GM21825 (cell line): Measurements from ENCODE around the gene SLC1A3.

Experiments
- ATAC-seq: cut with Tn5 transposase; IDR thresholded peaks from one replicate; pipeline ENCODE4 v1.9.1; 2021; ENCODE audit warnings: mild to moderate bottlenecking, moderate library complexity; ENCODE audit not compliant: unreplicated experiment

SLC1A3 gene

GRCh38 chr5:36710039-36710438 is 103.6 kb downstream of the SLC1A3 start:
- no peak for ATAC-seq

- ATAC-seq, result no peak
Measured at GRCh38 chr5:36712706-36713105, 106.3 kb downstream of the SLC1A3 start.

- ATAC-seq, result no peak
Measured at GRCh38 chr5:36713541-36713940, 107.1 kb downstream of the SLC1A3 start.

- ATAC-seq, result no peak
Measured at GRCh38 chr5:36717131-36717695, 110.8 kb downstream of the SLC1A3 start.

GRCh38 chr5:36719282-36719681 is 112.9 kb downstream of the SLC1A3 start:
- no peak for ATAC-seq

- ATAC-seq, result no peak
Measured at GRCh38 chr5:36720688-36721087, 114.3 kb downstream of the SLC1A3 start.

- no peak for ATAC-seq
Measured at GRCh38 chr5:36721664-36722235, 115.3 kb downstream of the SLC1A3 start.

GRCh38 chr5:36722900-36723299 is 116.5 kb downstream of the SLC1A3 start:
- ATAC-seq, result peak; percentile 26

GRCh38 chr5:36723912-36724311 is 117.5 kb downstream of the SLC1A3 start:
- ATAC-seq, result peak; percentile 49

- peak; percentile 71 for ATAC-seq
Measured at GRCh38 chr5:36724467-36725332, 118.3 kb downstream of the SLC1A3 start.

GRCh38 chr5:36726317-36726716 is 119.9 kb downstream of the SLC1A3 start:
- no peak for ATAC-seq

- no peak for ATAC-seq
Measured at GRCh38 chr5:36726767-36727166, 120.4 kb downstream of the SLC1A3 start.

GRCh38 chr5:36728697-36729543 is 122.5 kb downstream of the SLC1A3 start:
- ATAC-seq, result no peak

- ATAC-seq, result no peak
Measured at GRCh38 chr5:36730537-36731216, 124.3 kb downstream of the SLC1A3 start.

GRCh38 chr5:36733183-36733582 is 126.8 kb downstream of the SLC1A3 start:
- ATAC-seq, result no peak

- no peak for ATAC-seq
Measured at GRCh38 chr5:36734422-36734821, 128.0 kb downstream of the SLC1A3 start.

GRCh38 chr5:36735891-36736290 is 129.5 kb downstream of the SLC1A3 start:
- no peak for ATAC-seq
